SH-SY5Y (cell line): ENCODE measurements around the gene ELMO2.

Source experiments
- GATA2 ChIP-seq: IDR thresholded peaks from 2 replicates; pipeline ENCODE4 v1.6.1; 2011; ENCODE audit warnings: mild to moderate bottlenecking, low read depth, low read length
- GATA3 ChIP-seq: IDR thresholded peaks from 2 replicates; pipeline ENCODE4 v1.6.1; 2011; ENCODE audit warnings: low read depth, mild to moderate bottlenecking, low read length, moderate library complexity

- TF ChIP-seq GATA2 (no peak), GATA3 (no peak)
Measured at GRCh38 chr20:46430921-46431712, 24.7 kb upstream of the ELMO2 start.
